Heart right ventricle (tissue), 16 donors: ENCODE results near the gene HHIP. TPM values are rescaled to one million over a fixed set of nuclear protein-coding genes. Genes with fewer than 3 reads are reported as not detected.
A peak's percentile ranks its signal among the peaks of the same experiment; 100 is the strongest.

ENCODE experiments used
- ATAC-seq, 8 donors: fragments of 200-7000 bp; cut with Tn5 transposase; one replicate each; pipeline ENCODE4 v1.9.1; 2020; ENCODE audit warnings: mild to moderate bottlenecking in 8 of 8, moderate library complexity in 8 of 8, moderate number of reproducible peaks in 1 of 8
- DNase-seq, 2 donors: peaks; one replicate each; pipeline ENCODE4 v3.0.0-alpha.2; 2020
- H3K27ac ChIP-seq, 10 donors: fragments of 200-600 bp; sonication (generic) in 2 of 10; one replicate each; pipeline versions ENCODE4 v1.5.0 to v1.8.0; 2020 to 2022; ENCODE audit warnings: mild to moderate bottlenecking in 3 of 10
- H3K27me3 ChIP-seq, 7 donors: fragments of 200-600 bp; one replicate each; pipeline ENCODE4 v1.8.0; 2021 to 2022; ENCODE audit warnings: mild to moderate bottlenecking in 2 of 7
- H3K36me3 ChIP-seq, 9 donors: fragments of 200-600 bp; sonication (generic) in 1 of 9; one replicate each; pipeline versions ENCODE4 v1.5.0 to v1.8.0; 2020 to 2022; ENCODE audit warnings: mild to moderate bottlenecking in 2 of 9
- H3K4me1 ChIP-seq, 9 donors: fragments of 200-600 bp; sonication (generic) in 1 of 9; one replicate each; pipeline versions ENCODE4 v1.5.0 to v1.8.0; 2020 to 2022; ENCODE audit warnings: mild to moderate bottlenecking in 4 of 9
- H3K4me3 ChIP-seq, 10 donors: fragments of 200-600 bp; sonication (generic) in 2 of 10; one replicate each; pipeline versions ENCODE4 v1.5.0 to v1.8.0; 2020 to 2022; ENCODE audit warnings: mild to moderate bottlenecking in 7 of 10, moderate library complexity in 2 of 10
- H3K9me3 ChIP-seq, 11 donors: fragments of 200-600 bp in 10 of 11; sonication (generic) in 2 of 11; one replicate each; pipeline versions ENCODE4 v1.5.0 to v1.8.0; 2013 to 2022; ENCODE audit warnings: mild to moderate bottlenecking in 2 of 11, control low read depth in 1 of 11, moderate library complexity in 1 of 11
- CTCF ChIP-seq, 9 donors: fragments of 200-600 bp; sonication (generic) in 2 of 9; IDR thresholded peaks; one replicate each; pipeline versions ENCODE4 v1.5.0 to v1.8.0; 2021 to 2022; ENCODE audit warnings: antibody characterized with exemption in 9 of 9, mild to moderate bottlenecking in 5 of 9, moderate library complexity in 1 of 9
- WGBS, 2 donors: extraction: QIAGEN DNeasy Blood & Tissue Kit; methylation state at CpG; one replicate each; pipeline ENCODE4 v1.1.7; 2013; ENCODE audit warnings: inconsistent platforms in 1 of 2; 5-methylcytosine and 5-hydroxymethylcytosine counted together
- intact Hi-C, 10 donors: fragments of 100-400 bp; cut with DNase I; formaldehyde crosslinking; loops; one replicate each; pipeline versions ENCODE4 v1.11.1 to v1.14.2; 2022
- polyA plus RNA-seq, 2 donors: library from polyadenylated mRNA; stranded (reverse); fragments of 200-250 nt; gene quantifications; one replicate each; pipeline ENCODE4 v1.2.3, GENCODE V29; 2013
- total RNA-seq, 10 donors: library from RNA; stranded (reverse); fragmentation: NEBNext Ultra II Directional in 3 of 10; extraction: Animal tissue kit (Norgen Biotek cat#: 25700) in 3 of 10; gene quantifications; one replicate each; pipeline versions ENCODE4 v1.2.1 to v1.2.4, GENCODE V29; 2021 to 2023
- donor health status: Arrhythmogenic right ventricular cardiomyopathy.
- donor health status: ischemic (EF 13 %, LVEDD 7.1; RV severe dilation, severe dysfunction).
- donor health status: healthy with polysubstance abuse.
- donor health status: DM: no; HTN: yes; CAD: no.
- donor health status: DM: no; HTN: no; CAD: no.
- donor health status: ischemic (EF 25% LVEDD 6.9; RV normal size, moderate dysfunction).
- donor health status: ischemic (EF 25% LVEDD 5.7; RV mildly dilated, moderate dysfunction).
- donor health status: healthy.
- donor health status: DM: yes; HTN: yes; CAD: no.
- donor health status: Ischemic cardiomyopathy.
- donor health status: ischemic (EF 35%, LVEDD 5.7; RV mildly dilated, moderate dysfunction).
- donor health status: nonischemic (EF 11% LVEDD 7.7; RV severe dilation, severe dysfunction).
- donor health status: DM: yes; HTN: yes; CAD: no.
- donor health status: PGD.
- donor health status: ischemic (EF 29% LVEDD 5.4; RV normal size, mild dysfunction).
- donor health status: nonischemic (EF 23%, LVEDD 6.1; RV moderate dilation, normal function).

The HHIP gene
- total and polyA plus RNA-seq, 12 donors, result 0.02 to 0.49 (median 0.23) TPM; not detected in 6

- no peaks in the 10 kb centered on the region for H3K9me3 ChIP-seq
- WGBS, 2 donors, result 55 to 67% methylated on average over 3 of the region's 3 CpGs
- intact Hi-C loops, result no loop called here
- no peak for TF ChIP-seq CTCF (IDR thresholded peaks at IDR 0.05)
- H3K4me3 ChIP-seq, result no peak overlapping the region
- H3K36me3 ChIP-seq, result no peaks in the 10 kb centered on the region
- peaks cover 0 to 16% (median 8%) of the 10 kb centered on the region in 9 donors for H3K4me1 ChIP-seq
- H3K27me3 ChIP-seq, result no peaks in the 10 kb centered on the region
- DNase-seq (no peak), ATAC-seq (no peak)
- no peak overlapping the region for H3K27ac ChIP-seq
Measured at GRCh38 chr4:144695721-144696120, 49.8 kb downstream of the HHIP start.

- DNase-seq (no peak), ATAC-seq (no peak)
- Histone ChIP-seq H3K27ac (no peak overlapping the region), H3K27me3 (no peaks in the 10 kb centered on the region), H3K36me3 (no peaks in the 10 kb centered on the region), H3K4me3 (no peak overlapping the region), H3K4me1 (peaks cover 0 to 16% (median 8%) of the 10 kb centered on the region in 9 donors), H3K9me3 (no peaks in the 10 kb centered on the region)
- TF ChIP-seq CTCF (IDR thresholded peaks at IDR 0.05), result no peak
- intact Hi-C loops, result no loop called here
Measured at GRCh38 chr4:144696376-144696775, 50.4 kb downstream of the HHIP start.

- Histone ChIP-seq H3K9me3 (no peaks in the 10 kb centered on the region), H3K4me1 (peaks cover 0 to 16% (median 8%) of the 10 kb centered on the region in 9 donors), H3K27ac (peak overlapping the region in 6 of 10 donors; percentile 21 to 56 (median 44)), H3K4me3 (no peak overlapping the region), H3K36me3 (no peaks in the 10 kb centered on the region), H3K27me3 (no peaks in the 10 kb centered on the region)
- ATAC-seq (peak in 7 of 8 donors; percentile 51 to 84 (median 61)), DNase-seq (no peak)
- TF ChIP-seq CTCF (IDR thresholded peaks at IDR 0.05), result no peak
- intact Hi-C loops, result no loop called here
- WGBS, 2 donors, result 47 to 49% methylated on average over 2 of the region's 2 CpGs
Measured at GRCh38 chr4:144699565-144699964, 53.6 kb downstream of the HHIP start.

GRCh38 chr4:144701683-144702233 lies 55.8 kb downstream of the HHIP start:
- TF ChIP-seq CTCF (IDR thresholded peaks at IDR 0.05), result no peak
- Histone ChIP-seq H3K36me3 (no peaks in the 10 kb centered on the region), H3K9me3 (no peaks in the 10 kb centered on the region), H3K4me1 (peaks cover 0 to 16% (median 8%) of the 10 kb centered on the region in 9 donors), H3K27me3 (no peaks in the 10 kb centered on the region), H3K27ac (no peak overlapping the region), H3K4me3 (no peak overlapping the region)
- no peak for DNase-seq
- ATAC-seq, result no peak
- intact Hi-C loops, result no loop called here
